Urinary bladder (tissue), 4 donors: ENCODE data around the gene NUCB2. TPM values are rescaled to one million over a fixed set of nuclear protein-coding genes. Genes with fewer than 3 reads are reported as not detected.

Source experiments
- DNase-seq: peaks from one replicate; pipeline ENCODE4 v3.0.0-alpha.2; 2015; ENCODE audit errors: extremely low spot score
- H3K27ac ChIP-seq: one replicate; pipeline ENCODE4 v1.5.1; 2013; ENCODE audit warnings: low read depth, mild to moderate bottlenecking, moderate library complexity
- H3K36me3 ChIP-seq: one replicate; pipeline ENCODE4 v1.6.1; 2013; ENCODE audit warnings: mild to moderate bottlenecking, moderate library complexity; ENCODE audit not compliant: insufficient read depth
- H3K4me1 ChIP-seq: one replicate; pipeline ENCODE4 v1.6.1; 2013; ENCODE audit warnings: mild to moderate bottlenecking, moderate library complexity; ENCODE audit not compliant: insufficient read depth
- H3K4me3 ChIP-seq: one replicate; pipeline ENCODE4 v1.5.1; 2013; ENCODE audit warnings: low read depth, low read length
- WGBS: extraction: QIAGEN DNeasy Blood & Tissue Kit; methylation state at CpG from one replicate; pipeline ENCODE4 v1.1.7; 2013; 5-methylcytosine and 5-hydroxymethylcytosine counted together
- polyA plus RNA-seq: library from polyadenylated mRNA; stranded (reverse); fragments of 200-250 nt; gene quantifications from one replicate; pipeline ENCODE4 v1.2.3, GENCODE V29; 2013
- total RNA-seq: library from RNA; depleted of rRNA; stranded (reverse); fragments of >200 nt; gene quantifications from one replicate; pipeline ENCODE4 v1.2.3, GENCODE V29; 2014
- donor health status: healthy with polysubstance abuse.
- donor health status: healthy.

Gene NUCB2
- total and polyA plus RNA-seq, 2 donors, result 54.8 to 174 TPM

DNA sequence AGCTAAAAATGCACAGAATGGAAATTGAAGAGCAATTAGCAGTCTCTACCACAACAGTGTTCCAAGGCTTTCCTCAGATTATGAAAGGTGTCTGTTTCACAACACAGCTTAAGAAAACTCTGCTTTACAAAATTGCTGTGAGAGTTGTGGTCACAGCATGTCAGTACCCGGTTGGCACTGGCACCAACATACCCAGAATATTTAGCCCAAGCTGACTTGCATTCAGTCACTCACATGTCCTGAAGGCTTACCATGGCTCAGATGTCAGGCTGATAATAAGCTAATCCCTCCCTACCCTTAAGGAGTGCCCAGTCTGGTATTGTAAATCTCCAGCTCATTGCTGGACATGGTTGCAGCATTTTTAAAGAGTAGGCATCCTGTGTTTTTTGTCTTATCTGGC lies 90.0 kb downstream of the NUCB2 start:
- 92% methylated on average over 1 of the region's 1 CpG for WGBS
- Histone ChIP-seq H3K27ac (no peak overlapping the region), H3K4me3 (no peak overlapping the region), H3K4me1 (no peaks in the 10 kb centered on the region), H3K36me3 (no peaks in the 10 kb centered on the region)
- DNase-seq, result no peak

DNA sequence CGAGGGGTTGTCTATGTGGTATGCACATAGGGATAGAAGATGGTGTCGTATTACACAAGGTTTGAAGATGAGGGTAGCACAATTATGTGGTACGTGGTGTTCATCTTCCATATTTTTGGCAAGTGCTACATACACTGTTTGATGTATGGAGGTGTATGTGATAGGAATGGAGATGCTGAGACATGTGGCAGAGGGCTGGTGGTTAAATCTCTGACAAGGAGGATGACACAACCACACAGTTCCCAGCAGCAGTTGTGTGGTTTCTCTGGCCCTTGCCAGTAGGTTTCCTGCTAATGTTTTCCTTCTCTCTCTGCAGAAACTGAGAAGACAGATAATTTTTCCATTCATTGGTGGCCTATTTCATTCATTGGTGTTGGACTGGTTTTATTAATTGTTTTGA lies 92.0 kb downstream of the NUCB2 start:
- H3K36me3 ChIP-seq, result no peaks in the 10 kb centered on the region
- 84% methylated on average over 3 of the region's 3 CpGs for WGBS

DNA sequence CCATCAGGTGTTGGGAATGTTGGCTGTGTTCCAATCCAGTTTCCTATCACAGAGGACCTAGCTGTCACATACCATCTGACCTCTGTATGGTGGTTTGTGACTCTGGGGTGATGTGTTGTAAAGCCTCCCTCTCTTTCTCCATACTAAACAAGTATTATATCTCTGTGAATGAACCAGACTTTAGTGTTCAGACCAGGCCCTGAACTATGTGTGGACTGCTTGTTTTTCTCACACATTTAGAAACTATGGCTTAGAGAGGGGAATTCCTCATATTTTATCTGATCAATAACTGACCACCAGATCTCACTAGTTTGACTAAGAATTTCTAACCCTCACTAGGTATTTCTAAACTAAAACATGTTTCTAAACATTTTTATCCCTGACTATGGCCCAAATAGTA lies 92.6 kb downstream of the NUCB2 start:
- no peak overlapping the region for H3K27ac ChIP-seq
- no peak for DNase-seq
- no peak overlapping the region for H3K4me3 ChIP-seq
- no peaks in the 10 kb centered on the region for H3K4me1 ChIP-seq
- H3K36me3 ChIP-seq, result no peaks in the 10 kb centered on the region

More for the DNA sequence above, 92.0 kb downstream of the NUCB2 start:
- Histone ChIP-seq H3K27ac (no peak overlapping the region), H3K4me3 (no peak overlapping the region), H3K4me1 (no peaks in the 10 kb centered on the region)
- DNase-seq, result no peak

DNA sequence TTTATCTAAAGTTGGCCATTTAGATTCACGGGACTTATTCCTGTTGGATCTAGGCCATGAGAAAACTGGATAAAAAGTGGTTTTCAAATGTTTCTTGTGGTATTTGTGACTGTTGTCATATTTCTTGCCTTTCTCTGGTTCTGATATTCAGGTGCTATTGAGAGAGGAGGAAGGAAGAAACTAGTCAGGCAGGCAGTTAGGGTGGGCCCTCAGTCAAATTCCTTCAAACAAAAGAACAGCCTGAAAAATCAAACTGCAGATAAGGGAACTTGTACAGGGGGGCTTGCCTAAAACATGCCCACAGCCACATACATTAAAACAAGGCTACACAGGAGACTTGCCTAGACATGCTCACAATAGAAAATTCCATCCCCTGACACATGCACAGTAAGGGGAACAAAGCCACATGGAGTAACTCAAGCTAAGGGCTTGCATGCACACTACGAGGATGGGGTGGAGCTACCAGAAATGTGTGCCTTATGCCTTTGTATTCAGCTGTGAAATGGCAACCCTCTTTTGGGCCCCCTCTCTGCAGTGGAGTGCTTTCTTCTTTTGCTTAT lies 93.2 kb downstream of the NUCB2 start:
- H3K4me3 ChIP-seq, result no peak overlapping the region
- no peaks in the 10 kb centered on the region for H3K4me1 ChIP-seq
- H3K27ac ChIP-seq, result no peak overlapping the region
- DNase-seq, result no peak
- H3K36me3 ChIP-seq, result no peaks in the 10 kb centered on the region
- WGBS, result 85% methylated on average over 2 of the region's 2 CpGs

DNA sequence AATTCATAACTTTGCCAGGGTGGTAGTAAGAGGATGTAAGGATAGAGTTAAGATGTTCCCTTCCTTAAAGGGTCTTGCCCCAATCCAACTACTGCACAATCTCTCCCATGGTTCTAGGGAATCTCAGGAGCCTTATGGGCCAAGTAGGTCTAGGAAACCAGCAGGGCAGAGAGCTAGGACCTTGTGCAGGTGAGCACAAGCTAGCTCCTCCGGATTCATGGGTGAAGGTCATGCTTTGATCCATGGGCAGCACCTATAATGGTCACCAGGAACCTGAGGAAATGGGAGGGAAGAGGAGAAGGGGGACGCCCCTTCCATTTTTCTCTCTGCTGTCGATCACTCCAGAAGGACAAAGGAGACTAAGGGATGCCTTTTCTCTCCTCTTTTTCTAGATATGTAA lies 95.1 kb downstream of the NUCB2 start:
- no peaks in the 10 kb centered on the region for H3K4me1 ChIP-seq
- H3K36me3 ChIP-seq, result no peaks in the 10 kb centered on the region
- DNase-seq, result no peak
- H3K27ac ChIP-seq, result no peak overlapping the region
- WGBS, result 59% methylated on average over 3 of the region's 3 CpGs
- H3K4me3 ChIP-seq, result no peak overlapping the region

DNA sequence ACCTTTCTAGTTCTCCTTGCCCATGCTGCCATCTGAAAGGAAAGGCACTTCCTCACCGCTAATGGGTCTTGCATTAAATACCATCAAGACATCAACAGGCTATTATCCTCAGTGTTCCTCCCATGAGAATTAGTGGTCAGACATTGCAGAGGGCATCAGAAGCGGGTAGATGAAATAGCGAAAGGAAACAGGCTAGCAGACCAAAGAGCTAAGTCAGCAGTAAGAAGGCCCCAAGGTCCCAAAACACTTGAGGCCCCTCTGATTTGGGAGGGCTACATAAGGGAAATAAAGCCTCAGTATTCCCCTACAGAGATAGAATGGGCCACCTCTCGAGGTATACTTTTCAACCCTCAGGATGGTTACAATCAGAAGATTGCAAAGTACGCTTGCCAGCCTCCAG lies 99.0 kb downstream of the NUCB2 start:
- 89% methylated on average over 5 of the region's 5 CpGs for WGBS
- H3K4me1 ChIP-seq, result no peaks in the 10 kb centered on the region
- H3K4me3 ChIP-seq, result no peak overlapping the region
- no peak for DNase-seq
- no peaks in the 10 kb centered on the region for H3K36me3 ChIP-seq
- no peak overlapping the region for H3K27ac ChIP-seq

DNA sequence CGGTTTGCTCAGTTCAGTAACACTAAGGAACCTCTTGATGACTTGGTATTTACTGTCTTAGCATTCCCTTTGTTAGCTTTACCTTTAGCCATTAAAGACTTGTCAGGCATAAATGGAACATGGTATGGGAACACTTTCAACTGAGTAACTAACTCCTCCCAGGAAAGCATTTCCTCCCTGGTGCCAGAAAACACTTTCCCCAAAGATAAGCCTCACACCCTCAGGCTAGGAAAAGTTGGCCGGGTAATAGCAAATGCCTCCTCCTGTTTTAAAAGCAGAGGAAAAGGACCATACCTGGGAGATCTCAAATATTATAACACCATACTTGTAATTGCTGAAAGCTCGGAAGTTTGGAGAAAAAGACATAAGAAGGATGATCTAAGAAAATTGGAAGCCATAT lies 100.0 kb downstream of the NUCB2 start:
- no peak overlapping the region for H3K27ac ChIP-seq
- WGBS, result 80% methylated on average over 3 of the region's 3 CpGs
- H3K4me3 ChIP-seq, result no peak overlapping the region
- DNase-seq, result no peak
- H3K36me3 ChIP-seq, result no peaks in the 10 kb centered on the region
- H3K4me1 ChIP-seq, result no peaks in the 10 kb centered on the region

DNA sequence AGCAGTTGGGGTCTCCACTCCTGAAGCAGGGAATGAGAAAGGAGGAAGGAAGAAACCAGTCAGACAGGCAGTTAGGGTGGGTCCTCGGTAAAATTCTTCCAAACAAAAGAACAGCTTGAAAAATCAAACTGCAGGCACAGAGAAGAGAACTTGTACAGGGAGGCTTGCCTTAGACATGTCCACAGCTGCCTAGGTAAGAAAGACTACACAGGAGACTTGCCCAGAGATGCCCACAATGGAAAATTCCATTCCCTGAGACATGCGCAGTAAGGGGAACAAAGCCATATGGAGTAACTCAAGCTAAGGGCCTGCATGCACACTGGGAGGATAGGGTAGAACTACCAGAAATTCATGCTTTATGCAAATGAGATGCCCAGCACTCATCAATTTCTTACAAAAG lies 102.1 kb downstream of the NUCB2 start:
- 72% methylated on average over 2 of the region's 2 CpGs for WGBS
- Histone ChIP-seq H3K4me1 (no peaks in the 10 kb centered on the region), H3K27ac (no peak overlapping the region), H3K4me3 (no peak overlapping the region), H3K36me3 (no peaks in the 10 kb centered on the region)
- no peak for DNase-seq

DNA sequence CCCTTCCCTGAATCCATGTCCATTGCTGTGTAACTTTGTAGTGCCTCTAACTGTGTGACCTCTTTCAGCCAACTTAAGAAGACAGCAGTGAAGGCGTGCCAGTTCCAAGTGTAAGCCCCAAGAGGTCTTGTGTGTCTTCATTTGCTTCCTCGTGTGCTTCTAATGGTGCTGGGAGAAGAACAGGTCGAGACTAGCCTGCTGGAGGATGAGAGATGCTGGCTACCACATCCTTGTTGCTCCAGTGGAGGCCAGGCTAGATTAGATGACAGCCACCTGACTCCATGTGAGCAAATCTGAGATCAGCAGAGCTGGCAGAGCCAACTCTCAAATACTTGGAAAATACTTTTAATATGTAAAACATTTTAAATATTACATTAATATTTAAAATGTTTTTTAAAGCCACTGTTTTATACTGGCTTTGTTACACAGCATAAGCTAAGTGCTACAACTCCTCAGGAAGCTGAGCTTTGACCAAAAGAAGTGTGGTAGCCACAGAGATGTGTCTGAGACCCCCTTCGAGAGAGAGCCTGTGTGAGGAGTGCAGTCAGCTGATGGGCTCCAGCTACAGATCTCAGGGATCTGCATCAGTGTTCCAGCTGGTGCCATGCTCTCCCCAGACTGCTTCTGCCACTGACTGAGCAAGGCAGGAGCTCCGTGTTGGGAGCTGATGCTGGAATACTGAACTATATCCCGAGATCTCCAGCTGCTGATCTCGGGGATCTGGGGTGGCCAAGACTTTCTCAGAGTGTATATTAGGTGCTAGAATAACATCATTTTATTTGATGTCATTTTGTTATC lies 103.0 kb downstream of the NUCB2 start:
- H3K4me1 ChIP-seq, result no peaks in the 10 kb centered on the region
- no peaks in the 10 kb centered on the region for H3K36me3 ChIP-seq
- H3K27ac ChIP-seq, result no peak overlapping the region
- no peak for DNase-seq
- 82% methylated on average over 7 of the region's 7 CpGs for WGBS
- no peak overlapping the region for H3K4me3 ChIP-seq

DNA sequence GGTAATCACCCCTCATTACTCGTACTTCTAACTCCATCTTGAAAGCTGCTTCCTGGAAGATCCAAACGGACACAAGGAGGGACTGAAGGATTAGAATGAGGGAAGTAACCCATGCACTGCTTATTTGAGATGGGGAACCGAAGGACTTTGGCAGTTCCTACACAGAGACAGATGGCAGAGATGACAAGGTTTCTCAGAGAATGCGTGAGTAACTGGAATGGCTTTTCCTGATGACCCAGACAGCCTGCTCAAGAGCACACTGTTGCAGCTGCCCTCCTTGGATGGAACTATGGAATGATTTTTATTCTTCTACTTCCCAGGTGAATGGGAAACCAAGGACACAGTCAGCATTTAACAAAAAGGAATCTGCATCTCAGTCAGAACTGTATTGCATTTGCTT lies 104.6 kb downstream of the NUCB2 start:
- Histone ChIP-seq H3K36me3 (no peaks in the 10 kb centered on the region), H3K27ac (no peak overlapping the region), H3K4me3 (no peak overlapping the region), H3K4me1 (no peaks in the 10 kb centered on the region)
- no peak for DNase-seq
- 65% methylated on average over 4 of the region's 4 CpGs for WGBS

Other genes starting within 250 kb of the NUCB2 start
- gene RPS13, start 199.1 kb upstream of the NUCB2 start, total RNA-seq, result 1,045 TPM
- gene RPS13, start 199.1 kb upstream of the NUCB2 start, polyA plus RNA-seq, result 2,008 TPM
- 92.3 TPM for gene PIK3C2A, start 68.8 kb upstream of the NUCB2 start, total RNA-seq
- 19.9 TPM for gene PIK3C2A, start 68.8 kb upstream of the NUCB2 start, polyA plus RNA-seq
- gene NCR3LG1, start 75.1 kb downstream of the NUCB2 start, total RNA-seq, result 1.6 TPM
- 0.76 TPM for gene NCR3LG1, start 75.1 kb downstream of the NUCB2 start, polyA plus RNA-seq
- gene KCNJ11, start 111.9 kb downstream of the NUCB2 start, total RNA-seq, result 1.4 TPM
- gene KCNJ11, start 111.9 kb downstream of the NUCB2 start, polyA plus RNA-seq, result 0.34 TPM
- gene ABCC8, start 200.1 kb downstream of the NUCB2 start, total RNA-seq, result 8.7 TPM
- 0.39 TPM for gene ABCC8, start 200.1 kb downstream of the NUCB2 start, polyA plus RNA-seq